Measurements from ENCODE around the gene MARCHF4. TPM values are rescaled to one million over a fixed set of nuclear protein-coding genes. Genes with fewer than 3 reads are reported as not detected.

Gene MARCHF4
- total RNA-seq, 2 donors from 2014 or later, result 0.08 TPM; not detected in 1

DNA sequence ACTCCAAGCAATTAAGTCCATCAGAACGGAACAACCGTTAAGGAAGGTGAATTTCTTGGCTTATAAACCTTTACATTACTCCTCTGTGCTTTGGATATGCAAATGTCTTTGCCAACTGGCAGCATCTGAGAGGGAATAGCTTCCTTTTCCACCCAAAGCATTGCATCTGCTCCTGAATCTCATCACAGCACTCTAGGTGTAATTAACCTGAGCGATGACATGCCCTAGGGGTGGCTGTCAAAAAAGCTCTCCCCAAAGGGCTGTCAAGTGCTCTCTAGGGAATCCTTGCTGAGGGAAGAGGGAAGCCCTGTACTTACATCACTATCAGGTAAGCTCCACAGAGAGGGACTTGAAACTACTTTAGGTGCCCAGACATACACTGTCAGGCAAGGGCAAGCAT, 34.5 kb upstream of the MARCHF4 start:
- Histone ChIP-seq H3K36me3 (no peaks in the 10 kb centered on the region), H3K4me1 (peaks cover 0 to under 1% of the 10 kb centered on the region in 2 donors), H3K4me3 (no peak overlapping the region), H3K27ac (no peak overlapping the region), H3K27me3 (no peaks in the 10 kb centered on the region), H3K9me3 (no peaks in the 10 kb centered on the region)
- TF ChIP-seq, protein P1, sequence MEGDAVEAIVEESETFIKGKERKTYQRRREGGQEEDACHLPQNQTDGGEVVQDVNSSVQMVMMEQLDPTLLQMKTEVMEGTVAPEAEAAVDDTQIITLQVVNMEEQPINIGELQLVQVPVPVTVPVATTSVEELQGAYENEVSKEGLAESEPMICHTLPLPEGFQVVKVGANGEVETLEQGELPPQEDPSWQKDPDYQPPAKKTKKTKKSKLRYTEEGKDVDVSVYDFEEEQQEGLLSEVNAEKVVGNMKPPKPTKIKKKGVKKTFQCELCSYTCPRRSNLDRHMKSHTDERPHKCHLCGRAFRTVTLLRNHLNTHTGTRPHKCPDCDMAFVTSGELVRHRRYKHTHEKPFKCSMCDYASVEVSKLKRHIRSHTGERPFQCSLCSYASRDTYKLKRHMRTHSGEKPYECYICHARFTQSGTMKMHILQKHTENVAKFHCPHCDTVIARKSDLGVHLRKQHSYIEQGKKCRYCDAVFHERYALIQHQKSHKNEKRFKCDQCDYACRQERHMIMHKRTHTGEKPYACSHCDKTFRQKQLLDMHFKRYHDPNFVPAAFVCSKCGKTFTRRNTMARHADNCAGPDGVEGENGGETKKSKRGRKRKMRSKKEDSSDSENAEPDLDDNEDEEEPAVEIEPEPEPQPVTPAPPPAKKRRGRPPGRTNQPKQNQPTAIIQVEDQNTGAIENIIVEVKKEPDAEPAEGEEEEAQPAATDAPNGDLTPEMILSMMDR (IDR thresholded peaks at IDR 0.05), result no peak
- no peak for DNase-seq (ENCODE audit: low spot score)

DNA sequence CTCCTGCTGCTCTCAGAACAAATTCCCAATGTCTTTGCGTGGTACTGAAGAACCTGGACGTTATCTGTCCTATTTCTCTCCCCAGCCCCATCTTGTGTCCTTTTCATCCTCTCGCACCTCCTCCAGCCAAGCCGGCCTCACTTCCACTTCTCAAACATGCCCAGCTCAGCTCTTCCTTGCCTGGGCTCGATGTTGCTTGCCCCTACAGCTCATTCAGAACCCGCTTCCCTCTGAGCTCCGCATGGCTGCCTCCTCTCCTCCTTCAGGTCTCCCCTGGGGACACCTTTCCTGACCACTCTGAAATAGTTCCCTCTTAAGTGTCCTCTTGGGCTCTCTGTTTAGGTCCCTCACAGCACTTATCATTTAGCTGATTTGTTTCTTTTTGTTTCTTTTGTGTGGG, 33.3 kb upstream of the MARCHF4 start:
- TF ChIP-seq, protein P1 (IDR thresholded peaks at IDR 0.05), result no peak
- Histone ChIP-seq H3K4me3 (no peak overlapping the region), H3K4me1 (no peaks in the 10 kb centered on the region), H3K27me3 (no peaks in the 10 kb centered on the region), H3K9me3 (no peaks in the 10 kb centered on the region), H3K27ac (no peak overlapping the region), H3K36me3 (no peaks in the 10 kb centered on the region)
- DNase-seq (ENCODE audit: low spot score), result no peak

DNA sequence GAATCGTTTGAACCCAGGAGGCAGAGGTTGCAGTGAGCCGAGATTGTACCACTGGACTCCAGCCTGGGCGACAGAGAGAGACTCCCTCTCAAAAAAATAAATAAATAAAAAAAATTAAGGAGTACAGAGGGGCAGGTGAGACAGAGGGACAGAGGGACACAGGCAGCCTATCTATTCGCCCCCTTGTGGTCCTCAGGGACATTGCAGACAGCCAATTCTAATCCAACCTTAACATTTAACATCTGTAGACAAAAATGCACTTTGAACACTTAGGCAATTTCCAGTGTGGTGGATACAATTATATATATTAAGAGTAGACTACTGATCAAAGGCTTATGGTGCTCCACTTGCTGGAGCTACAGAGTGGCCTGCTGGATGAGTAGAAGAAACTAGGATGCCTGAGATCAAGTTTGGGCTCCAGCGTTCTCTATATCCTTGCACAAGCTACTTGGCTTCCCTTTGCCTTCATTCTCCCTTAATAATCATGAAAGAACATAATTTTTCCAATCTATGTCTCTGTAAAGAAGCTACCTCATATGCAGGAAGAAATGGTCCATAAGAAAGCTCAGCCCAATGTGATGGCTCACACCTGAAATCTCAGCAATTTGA, 31.8 kb upstream of the MARCHF4 start:
- Histone ChIP-seq H3K27ac (no peak overlapping the region), H3K27me3 (no peaks in the 10 kb centered on the region), H3K9me3 (no peaks in the 10 kb centered on the region), H3K36me3 (no peaks in the 10 kb centered on the region), H3K4me1 (no peaks in the 10 kb centered on the region), H3K4me3 (no peak overlapping the region)
- TF ChIP-seq, protein P1 (IDR thresholded peaks at IDR 0.05), result peak; percentile 66 to 85
- DNase-seq (ENCODE audit: low spot score), result no peak

DNA sequence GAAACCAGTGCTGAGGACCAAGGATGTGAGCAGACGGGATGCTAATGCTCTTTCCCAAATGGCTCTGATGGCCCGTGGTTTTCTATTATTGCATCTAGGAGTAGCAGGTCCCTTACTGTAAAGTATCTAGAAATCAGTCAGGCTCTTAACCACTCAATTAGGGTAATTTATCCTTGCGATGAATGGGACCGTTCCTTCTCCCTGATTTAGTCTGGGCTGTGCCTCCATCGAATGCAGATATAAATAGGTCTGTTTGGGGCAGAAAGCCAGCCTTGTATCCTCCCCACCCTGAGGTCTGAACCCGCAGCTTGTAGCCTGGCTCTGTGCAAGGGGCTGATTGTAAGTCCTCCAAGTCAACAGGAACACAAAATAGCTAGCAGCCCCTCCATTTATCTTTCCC, 30.5 kb upstream of the MARCHF4 start:
- Histone ChIP-seq H3K36me3 (no peaks in the 10 kb centered on the region), H3K4me1 (no peaks in the 10 kb centered on the region), H3K4me3 (no peak overlapping the region), H3K27ac (no peak overlapping the region), H3K9me3 (no peaks in the 10 kb centered on the region), H3K27me3 (no peaks in the 10 kb centered on the region)
- TF ChIP-seq, protein P1 (IDR thresholded peaks at IDR 0.05), result no peak
- no peak for DNase-seq (ENCODE audit: low spot score)

DNA sequence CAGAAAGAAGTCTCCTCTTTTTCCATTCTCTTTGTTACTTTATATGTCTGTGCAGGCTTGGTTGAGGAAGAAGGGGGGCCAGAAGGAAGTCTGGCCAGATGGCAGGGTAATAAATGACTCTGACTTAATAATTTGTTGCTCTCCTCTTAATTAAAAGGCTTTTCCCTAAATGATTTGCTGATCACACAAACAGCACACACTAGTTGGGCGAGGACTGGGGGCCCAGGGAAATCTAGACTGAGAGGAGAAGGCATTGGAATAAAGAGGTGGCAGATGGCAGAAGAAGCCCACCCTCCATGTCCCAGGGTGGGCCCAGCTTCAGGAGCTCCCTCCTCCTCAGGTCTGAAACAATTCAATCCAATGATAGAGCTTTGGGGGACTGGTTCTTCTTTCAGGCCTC, 27.3 kb upstream of the MARCHF4 start:
- TF ChIP-seq, protein P1 (IDR thresholded peaks at IDR 0.05), result no peak

DNA sequence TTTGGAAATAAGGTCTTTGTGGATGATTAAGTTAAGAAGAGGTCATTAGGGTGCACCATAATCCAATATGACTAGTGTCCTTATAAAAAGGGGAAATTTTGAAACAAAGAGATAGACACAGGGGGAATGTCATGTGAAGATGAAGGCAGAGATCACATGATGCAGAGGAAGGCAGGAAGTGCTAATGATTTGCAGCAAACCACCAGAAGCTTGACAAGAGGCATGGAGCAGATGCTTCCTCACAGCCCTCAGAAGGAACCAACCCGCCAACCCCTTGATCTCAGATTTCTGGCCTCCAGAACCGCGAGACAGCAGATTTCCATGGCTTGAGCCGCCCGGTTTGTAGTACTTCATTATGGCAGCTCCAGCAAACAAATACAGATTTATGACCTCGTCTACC, 22.6 kb upstream of the MARCHF4 start:
- no peak overlapping the region for H3K27ac ChIP-seq
- TF ChIP-seq, protein P1 (IDR thresholded peaks at IDR 0.05), result no peak
- no peaks in the 10 kb centered on the region for H3K4me1 ChIP-seq
- H3K9me3 ChIP-seq, result no peaks in the 10 kb centered on the region
- H3K4me3 ChIP-seq, result no peak overlapping the region
- no peaks in the 10 kb centered on the region for H3K36me3 ChIP-seq
- DNase-seq (ENCODE audit: low spot score), result no peak
- no peaks in the 10 kb centered on the region for H3K27me3 ChIP-seq

More for the DNA sequence above, 27.3 kb upstream of the MARCHF4 start:
- DNase-seq (ENCODE audit: low spot score), result no peak
- Histone ChIP-seq H3K27ac (no peak overlapping the region), H3K4me3 (no peak overlapping the region), H3K36me3 (no peaks in the 10 kb centered on the region), H3K27me3 (no peaks in the 10 kb centered on the region), H3K4me1 (no peaks in the 10 kb centered on the region), H3K9me3 (no peaks in the 10 kb centered on the region)

Measured in right atrium auricular region (tissue), 2 donors.